Spleen (tissue), 11 donors: ENCODE data around the gene ACTN3. TPM values are rescaled to one million over a fixed set of nuclear protein-coding genes. Genes with fewer than 3 reads are reported as not detected.

Source experiments
- DNase-seq: peaks from one replicate; pipeline ENCODE4 v3.0.0-alpha.2; 2020
- H3K27ac ChIP-seq, 8 donors: fragments of 200-600 bp; sonication (generic) in 7 of 8; 1 replicate in 4 of 8; 2 replicates in 4 of 8; pipeline versions ENCODE4 v1.5.0 to v1.8.0; 2016 to 2021; ENCODE audit warnings: inconsistent platforms in 4 of 8, mild to moderate bottlenecking in 4 of 8, moderate library complexity in 1 of 8
- H3K27me3 ChIP-seq, 7 donors: fragments of 200-600 bp; sonication (generic) in 6 of 7; replicated peaks in 1 of 7; 1 replicate in 4 of 7; 2 replicates in 3 of 7; pipeline versions ENCODE4 v1.5.0 to v1.8.0; 2016 to 2021; ENCODE audit warnings: inconsistent platforms in 3 of 7, mild to moderate bottlenecking in 1 of 7
- H3K36me3 ChIP-seq, 6 donors: fragments of 200-600 bp; sonication (generic) in 5 of 6; 1 replicate in 4 of 6; 2 replicates in 2 of 6; pipeline versions ENCODE4 v1.5.0 to v1.8.0; 2016 to 2021; ENCODE audit warnings: inconsistent platforms in 2 of 6
- H3K4me1 ChIP-seq, 6 donors: fragments of 200-600 bp; sonication (generic) in 5 of 6; 1 replicate in 3 of 6; 2 replicates in 3 of 6; pipeline versions ENCODE4 v1.5.0 to v1.8.0; 2016 to 2021; ENCODE audit warnings: inconsistent platforms in 3 of 6
- H3K4me3 ChIP-seq, 8 donors: fragments of 200-600 bp; sonication (generic) in 7 of 8; 1 replicate in 4 of 8; 2 replicates in 4 of 8; pipeline versions ENCODE4 v1.5.0 to v1.8.0; 2016 to 2021; ENCODE audit warnings: inconsistent platforms in 4 of 8, mild to moderate bottlenecking in 4 of 8, moderate library complexity in 2 of 8
- H3K9me3 ChIP-seq, 8 donors: fragments of 200-600 bp; sonication (generic) in 7 of 8; 1 replicate in 4 of 8; 2 replicates in 4 of 8; pipeline versions ENCODE4 v1.5.0 to v1.8.0; 2016 to 2021; ENCODE audit warnings: inconsistent platforms in 4 of 8
- CTCF ChIP-seq, 11 experiments: fragments of 200-600 bp in 7 of 11; fragments of 450-650 bp in 4 of 11; sonication (generic) in 4 of 11; IDR thresholded peaks in 8 of 11; conservative IDR thresholded peaks in 3 of 11; 1 replicate in 7 of 11; 2 replicates in 4 of 11; pipeline versions ENCODE4 v1.4.0 to v1.8.0; 2016 to 2021; ENCODE audit warnings: antibody characterized with exemption in 11 of 11, inconsistent platforms in 4 of 11, mild to moderate bottlenecking in 1 of 11
- POLR2A ChIP-seq, 3 donors: fragments of 450-650 bp; IDR thresholded peaks; one replicate each; pipeline ENCODE4 v1.5.1; 2017; ENCODE audit warnings: antibody characterized with exemption in 3 of 3, mild to moderate bottlenecking in 1 of 3
- POLR2AphosphoS5 ChIP-seq, 3 donors: sonication (generic); formaldehyde crosslinking; IDR thresholded peaks; one replicate each; pipeline ENCODE4 v1.5.1; 2017; ENCODE audit warnings: antibody characterized with exemption in 3 of 3
- WGBS, 5 donors: extraction: QIAGEN DNeasy Blood & Tissue Kit in 3 of 5; methylation state at CpG; one replicate each; pipeline versions ENCODE4 v1.1.5 to v1.1.7; 2013 to 2018; 5-methylcytosine and 5-hydroxymethylcytosine counted together
- intact Hi-C: fragments of 100-400 bp; cut with DNase I; formaldehyde crosslinking; loops from one replicate; pipeline ENCODE4 v1.15.0; 2023; ENCODE audit warnings: low total_unique reads
- polyA plus RNA-seq, 3 donors: library from polyadenylated mRNA; stranded (reverse); fragments of 200-250 nt; gene quantifications; one replicate each; pipeline ENCODE4 v1.2.1, GENCODE V29; 2013
- total RNA-seq, 7 donors: library from RNA; depleted of rRNA in 3 of 7; stranded (reverse); fragments of >200 nt in 3 of 7; fragmentation: NEBNext Ultra II Directional in 4 of 7; extraction: Animal tissue kit (Norgen Biotek cat#: 25700) in 4 of 7; gene quantifications; one replicate each; pipeline versions ENCODE4 v1.1.0 to v1.2.1, GENCODE V29; 2016 to 2021
- donor health status: healthy with polysubstance abuse.
- donor health status: DM: no; HTN: no; CAD: no; lungs with moderate emphysema.
- donor health status: DM: no; HTN: no; CAD: no.
- donor health status: Bipolar disorder and iron deficiency.
- donor health status: healthy.
- donor health status: DM: no; HTN: no; CAD: no.
- donor health status: DM: yes; HTN: yes; CAD: no.

ACTN3 gene
- total and polyA plus RNA-seq, 10 donors = 0.05 to 0.34 (median 0.21) TPM; not detected in 3

- Histone ChIP-seq H3K4me3 (no peak overlapping the region), H3K9me3 (no peaks in the 10 kb centered on the region), H3K27ac (no peak overlapping the region), H3K4me1 (peaks cover 4 to 11% (median 8%) of the 10 kb centered on the region in 6 donors), H3K27me3 (peaks cover 0 to 42% (median 0%) of the 10 kb centered on the region in 7 donors), H3K36me3 (peaks cover 0 to 12% (median 0%) of the 10 kb centered on the region in 6 donors)
- DNase-seq = no peak
- intact Hi-C loops = no loop called here
- 80 to 88% (median 82%) methylated on average over 24 to 27 of the region's 27 CpGs for WGBS, 5 donors
- TF ChIP-seq CTCF (IDR thresholded peaks at IDR 0.05 in 8 of 11, conservative IDR thresholded peaks at IDR 0.05 in 3 of 11) (no peak), POLR2A (IDR thresholded peaks at IDR 0.05) (no peak), POLR2AphosphoS5 (IDR thresholded peaks at IDR 0.05) (peak in 1 of 3 donors; percentile 9)
These were observed 13.4 kb downstream of the ACTN3 start for GRCh38 chr11:66559866-66560676.

- no peak for TF ChIP-seq POLR2A (IDR thresholded peaks at IDR 0.05)
- TF ChIP-seq CTCF (IDR thresholded peaks at IDR 0.05 in 8 of 11, conservative IDR thresholded peaks at IDR 0.05 in 3 of 11) = no peak
- no peak for TF ChIP-seq POLR2AphosphoS5 (IDR thresholded peaks at IDR 0.05)
- no peaks in the 10 kb centered on the region for H3K9me3 ChIP-seq
- H3K4me1 ChIP-seq = peaks cover 4 to 11% (median 8%) of the 10 kb centered on the region in 6 donors
- H3K27ac ChIP-seq = no peak overlapping the region
- H3K36me3 ChIP-seq = peaks cover 0 to 20% (median 0%) of the 10 kb centered on the region in 6 donors
- peaks cover 0 to 36% (median 0%) of the 10 kb centered on the region in 7 donors for H3K27me3 ChIP-seq
- DNase-seq = no peak
- 82 to 93% (median 90%) methylated on average over 12 to 14 of the region's 14 CpGs for WGBS, 5 donors
- intact Hi-C loops = no loop called here
- H3K4me3 ChIP-seq = no peak overlapping the region
These were observed 14.7 kb downstream of the ACTN3 start for GRCh38 chr11:66561178-66561974.

- H3K4me3 ChIP-seq = no peak overlapping the region
- H3K36me3 ChIP-seq = peaks cover 0 to 20% (median 0%) of the 10 kb centered on the region in 6 donors
- H3K27me3 ChIP-seq = peaks cover 0 to 32% (median 0%) of the 10 kb centered on the region in 7 donors
- H3K4me1 ChIP-seq = peaks cover 4 to 11% (median 8%) of the 10 kb centered on the region in 6 donors
- intact Hi-C loops = no loop called here
- H3K27ac ChIP-seq = no peak overlapping the region
- TF ChIP-seq POLR2AphosphoS5 (IDR thresholded peaks at IDR 0.05) (no peak), CTCF (IDR thresholded peaks at IDR 0.05 in 8 of 11, conservative IDR thresholded peaks at IDR 0.05 in 3 of 11) (no peak), POLR2A (IDR thresholded peaks at IDR 0.05) (no peak)
- H3K9me3 ChIP-seq = no peaks in the 10 kb centered on the region
- 85 to 93% (median 91%) methylated on average over 5 to 9 of the region's 9 CpGs for WGBS, 5 donors
- DNase-seq = no peak
These were observed 15.2 kb downstream of the ACTN3 start for GRCh38 chr11:66561975-66562248.

GRCh38 chr11:66562275-66562674, 15.6 kb downstream of the ACTN3 start:
- no peak for DNase-seq
- WGBS, 5 donors = 60 to 94% (median 68%) methylated on average over 2 of the region's 2 CpGs
- H3K36me3 ChIP-seq = peaks cover 0 to 20% (median 0%) of the 10 kb centered on the region in 6 donors
- intact Hi-C loops = no loop called here
- peaks cover 0 to 30% (median 0%) of the 10 kb centered on the region in 7 donors for H3K27me3 ChIP-seq
- no peak overlapping the region for H3K27ac ChIP-seq
- TF ChIP-seq POLR2A (IDR thresholded peaks at IDR 0.05) = no peak
- TF ChIP-seq POLR2AphosphoS5 (IDR thresholded peaks at IDR 0.05) = no peak
- TF ChIP-seq CTCF (IDR thresholded peaks at IDR 0.05 in 8 of 11, conservative IDR thresholded peaks at IDR 0.05 in 3 of 11) = no peak
- no peaks in the 10 kb centered on the region for H3K9me3 ChIP-seq
- H3K4me3 ChIP-seq = no peak overlapping the region
- H3K4me1 ChIP-seq = peaks cover 4 to 15% (median 9%) of the 10 kb centered on the region in 6 donors
